Omental fat pad (tissue), 4 donors: ENCODE data around the gene PTPN3. TPM values are rescaled to one million over a fixed set of nuclear protein-coding genes. Genes with fewer than 3 reads are reported as not detected.
"Not testable (repeated sequence)": the region's sequence is repeated elsewhere in the genome, so short reads cannot be mapped to it uniquely, and the experiment has no call there.

Source experiments
- ATAC-seq: fragments of 150-250 bp; one replicate; pipeline ENCODE4 v1.9.1; 2016; ENCODE audit warnings: mild to moderate bottlenecking, moderate library complexity; ENCODE audit not compliant: low FRiP score
- DNase-seq: peaks from one replicate; pipeline ENCODE4 v3.0.0-alpha.2; 2019; ENCODE audit warnings: low spot score
- total RNA-seq, 4 donors: library from RNA; depleted of rRNA; stranded (reverse); fragments of >200 nt; gene quantifications; one replicate each; pipeline ENCODE4 v1.1.0, GENCODE V29; 2016
- TF ChIP-seq, protein P1 (sequence below), 3 donors: fragments of 450-650 bp; IDR thresholded peaks; one replicate each; pipeline ENCODE4 v1.5.1; 2016 to 2017; ENCODE audit warnings: antibody characterized with exemption in 3 of 3, mild to moderate bottlenecking in 3 of 3, moderate library complexity in 2 of 3

The PTPN3 gene
- total RNA-seq, 4 donors from 2014 or later = 4.1 to 14.6 (median 7.8) TPM

DNA sequence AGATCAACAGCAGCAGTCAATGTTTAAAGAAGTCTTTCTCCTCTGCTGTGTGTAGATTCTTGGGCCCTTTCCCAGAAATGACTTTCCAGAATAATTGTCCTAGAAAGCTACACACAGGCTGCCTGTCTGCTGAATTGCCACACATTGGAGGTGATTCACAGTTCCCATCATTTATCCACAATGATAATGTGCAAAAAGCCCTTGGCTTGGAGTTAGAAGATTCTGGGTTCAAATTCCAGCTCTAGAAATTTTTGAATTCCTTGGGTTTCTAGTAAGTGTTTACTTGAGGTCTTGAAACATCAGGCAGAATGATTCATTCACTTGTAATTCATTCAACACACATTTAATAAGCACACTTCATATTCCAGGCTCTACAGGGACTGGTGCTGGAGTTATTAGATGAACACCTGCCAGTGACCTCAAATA, 148.7 kb downstream of the PTPN3 start:
- TF ChIP-seq, protein P1, sequence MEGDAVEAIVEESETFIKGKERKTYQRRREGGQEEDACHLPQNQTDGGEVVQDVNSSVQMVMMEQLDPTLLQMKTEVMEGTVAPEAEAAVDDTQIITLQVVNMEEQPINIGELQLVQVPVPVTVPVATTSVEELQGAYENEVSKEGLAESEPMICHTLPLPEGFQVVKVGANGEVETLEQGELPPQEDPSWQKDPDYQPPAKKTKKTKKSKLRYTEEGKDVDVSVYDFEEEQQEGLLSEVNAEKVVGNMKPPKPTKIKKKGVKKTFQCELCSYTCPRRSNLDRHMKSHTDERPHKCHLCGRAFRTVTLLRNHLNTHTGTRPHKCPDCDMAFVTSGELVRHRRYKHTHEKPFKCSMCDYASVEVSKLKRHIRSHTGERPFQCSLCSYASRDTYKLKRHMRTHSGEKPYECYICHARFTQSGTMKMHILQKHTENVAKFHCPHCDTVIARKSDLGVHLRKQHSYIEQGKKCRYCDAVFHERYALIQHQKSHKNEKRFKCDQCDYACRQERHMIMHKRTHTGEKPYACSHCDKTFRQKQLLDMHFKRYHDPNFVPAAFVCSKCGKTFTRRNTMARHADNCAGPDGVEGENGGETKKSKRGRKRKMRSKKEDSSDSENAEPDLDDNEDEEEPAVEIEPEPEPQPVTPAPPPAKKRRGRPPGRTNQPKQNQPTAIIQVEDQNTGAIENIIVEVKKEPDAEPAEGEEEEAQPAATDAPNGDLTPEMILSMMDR (IDR thresholded peaks at IDR 0.05) = no peak
- ATAC-seq (peak; percentile 90), DNase-seq (no peak)

DNA sequence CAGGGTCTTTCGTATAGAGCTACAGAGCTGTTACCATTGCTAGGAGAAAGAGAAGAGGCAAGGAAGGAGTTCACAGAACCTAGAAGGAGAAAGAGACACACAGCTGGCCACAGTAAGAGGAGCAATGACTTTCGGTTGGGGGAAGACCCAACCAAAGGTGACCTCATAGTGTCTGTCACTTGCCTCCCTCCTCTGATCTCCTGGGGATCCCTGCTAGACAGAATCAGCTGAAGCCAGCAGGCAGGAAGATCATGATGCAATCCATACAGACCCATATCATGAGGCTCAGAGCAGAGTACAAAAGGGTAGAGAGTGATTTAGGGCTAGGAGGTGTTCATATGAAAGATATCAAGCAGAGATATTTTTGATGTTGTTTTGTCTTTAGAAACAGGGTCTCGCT, 151.2 kb downstream of the PTPN3 start:
- no peak for DNase-seq
- ATAC-seq = no peak
- TF ChIP-seq, protein P1 (IDR thresholded peaks at IDR 0.05) = no peak

DNA sequence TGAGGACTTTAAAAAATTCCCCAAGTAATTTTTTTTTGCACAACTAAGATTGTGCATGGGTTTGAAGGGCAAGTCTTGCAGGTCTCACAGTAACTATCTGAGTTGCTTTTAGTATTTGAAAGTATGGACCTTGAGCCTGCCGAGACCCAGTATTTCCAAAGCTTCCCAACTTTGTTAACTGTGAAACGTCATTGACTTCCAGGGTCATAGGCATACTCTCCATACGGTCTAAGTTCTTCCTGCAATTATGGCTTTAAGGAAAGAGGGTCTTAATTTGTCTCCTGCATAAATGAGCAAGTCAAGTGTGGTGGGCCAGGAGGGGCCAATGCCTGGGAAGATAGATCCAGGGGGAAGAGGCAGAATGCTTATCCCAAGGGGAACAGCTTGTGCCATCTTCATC, 153.2 kb downstream of the PTPN3 start:
- DNase-seq = no peak
- no peak for ATAC-seq
- TF ChIP-seq, protein P1 (IDR thresholded peaks at IDR 0.05) = no peak

DNA sequence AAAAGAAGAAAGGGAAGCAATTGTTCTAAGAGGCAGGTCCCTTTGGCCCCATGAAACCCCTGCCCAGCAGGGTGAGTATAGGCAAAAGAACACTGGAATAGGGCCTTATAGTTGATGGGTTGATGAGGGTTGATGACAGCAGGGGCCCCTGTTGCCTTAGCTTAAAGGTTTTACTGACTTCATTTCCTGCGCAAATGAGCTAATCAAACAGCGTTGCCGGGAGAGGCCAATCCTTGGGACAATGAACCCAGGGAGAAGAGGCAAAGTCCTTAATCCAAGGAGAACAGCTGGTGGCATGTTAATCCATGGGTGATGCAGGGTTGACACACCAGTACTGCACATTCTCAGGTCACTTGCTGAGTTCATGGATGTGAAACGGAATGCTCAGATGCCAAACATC, 155.2 kb downstream of the PTPN3 start:
- ATAC-seq (no peak), DNase-seq (no peak)
- TF ChIP-seq, protein P1 (IDR thresholded peaks at IDR 0.05) = no peak

DNA sequence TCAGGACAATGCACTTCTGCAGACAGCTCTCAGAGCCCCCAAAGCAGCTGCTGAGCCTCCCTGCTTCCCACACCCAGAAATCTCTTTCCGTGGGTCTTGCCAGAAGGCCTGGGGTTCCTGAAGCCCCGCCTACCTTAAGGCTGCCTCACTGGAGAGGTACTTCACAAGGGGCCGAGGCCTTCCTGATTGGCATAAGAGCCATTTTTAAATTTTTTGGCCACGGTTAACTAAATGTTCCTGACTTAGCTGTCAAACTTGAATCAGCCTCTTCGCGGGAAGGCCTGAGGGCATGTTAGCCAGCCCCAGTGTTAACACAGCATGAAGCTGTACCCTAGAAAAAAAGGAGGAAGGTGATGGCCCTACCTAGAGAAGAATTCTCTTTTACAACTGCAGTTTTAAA, 156.5 kb downstream of the PTPN3 start:
- DNase-seq (no peak), ATAC-seq (no peak)
- TF ChIP-seq, protein P1 (IDR thresholded peaks at IDR 0.05) = no peak

DNA sequence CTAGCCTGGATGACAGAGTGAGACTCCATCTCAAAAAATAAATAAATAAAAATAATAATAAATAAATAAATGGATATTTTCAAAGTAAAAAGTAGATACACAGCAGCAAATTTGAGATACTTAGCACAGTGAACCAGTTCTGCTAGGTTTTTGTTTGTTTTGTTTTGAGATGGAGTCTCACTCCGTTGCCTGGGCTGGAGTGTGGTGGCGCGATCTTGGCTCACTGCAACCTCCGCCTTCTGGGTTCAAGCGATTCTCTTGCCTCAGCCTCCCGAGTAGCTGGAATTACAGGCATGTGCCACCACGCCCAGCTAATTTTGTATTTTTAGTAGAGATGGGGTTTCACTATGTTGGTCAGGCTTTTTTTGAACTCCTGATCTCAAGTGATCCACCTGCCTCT, 157.1 kb downstream of the PTPN3 start:
- not testable (repeated sequence) for DNase-seq, ATAC-seq

DNA sequence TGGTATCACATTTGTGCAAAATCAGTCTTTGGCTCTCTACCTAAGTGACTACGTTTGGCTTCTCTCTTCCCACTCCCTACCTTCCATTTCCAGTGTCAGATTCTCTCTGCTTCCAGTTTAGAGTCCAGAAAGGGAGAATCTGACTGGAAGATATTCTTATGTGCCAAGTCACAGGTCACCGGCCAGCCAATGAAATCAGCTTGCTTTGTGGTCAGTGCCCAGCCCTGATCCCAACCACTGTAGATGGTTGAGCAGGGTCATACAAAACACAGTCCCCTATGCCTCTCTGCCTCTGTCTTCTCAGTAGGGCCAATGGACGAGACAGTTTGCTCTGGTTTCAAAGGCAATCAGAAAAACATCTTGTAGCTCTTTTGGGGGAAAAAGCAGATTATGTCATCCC, 161.7 kb downstream of the PTPN3 start:
- ATAC-seq (no peak), DNase-seq (no peak)

More for the DNA sequence above, 161.7 kb downstream of the PTPN3 start:
- TF ChIP-seq, protein P1 (IDR thresholded peaks at IDR 0.05) = no peak
